ENCODE results near the gene FXYD6. TPM values are rescaled to one million over a fixed set of nuclear protein-coding genes. Genes with fewer than 3 reads are reported as not detected.
A peak's percentile ranks its signal among the peaks of the same experiment; 100 is the strongest.

FXYD6 gene
- total and polyA plus RNA-seq, 2 donors = 24.1 to 25.7 TPM

GRCh38 chr11:117913736-117914397 lies 37.4 kb upstream of the FXYD6 start:
- no peak overlapping the region for H3K4me3 ChIP-seq (ENCODE audit: low read length in 2 of 2)
- H3K9me3 ChIP-seq (ENCODE audit: control insufficient read depth in 2 of 2, insufficient read depth in 1 of 2, low read length in 1 of 2) = no peaks in the 10 kb centered on the region
- peaks cover 0 to 14% of the 10 kb centered on the region in 2 donors for H3K4me1 ChIP-seq (ENCODE audit: control insufficient read depth in 2 of 2, insufficient read depth in 2 of 2, low read length in 2 of 2)
- 98% methylated on average over 9 of the region's 9 CpGs for WGBS
- no peaks in the 10 kb centered on the region for H3K36me3 ChIP-seq (ENCODE audit: control insufficient read depth in 2 of 2, insufficient read depth in 2 of 2, low read length in 1 of 2)
- DNase-seq (ENCODE audit: low read depth in 6 of 9, low spot score in 9 of 9) = no peak
- H3K27me3 ChIP-seq (ENCODE audit: control insufficient read depth in 2 of 2, insufficient read depth in 1 of 2, low read length in 1 of 2) = no peaks in the 10 kb centered on the region
- no peak overlapping the region for H3K27ac ChIP-seq (ENCODE audit: low read depth in 1 of 2, low read length in 1 of 2)

GRCh38 chr11:117912497-117912896 lies 36.0 kb upstream of the FXYD6 start:
- WGBS = 97% methylated on average over 7 of the region's 7 CpGs
- no peak for DNase-seq (ENCODE audit: low read depth in 6 of 9, low spot score in 9 of 9)
- Histone ChIP-seq H3K4me3 (ENCODE audit: low read length in 2 of 2) (no peak overlapping the region), H3K4me1 (ENCODE audit: control insufficient read depth in 2 of 2, insufficient read depth in 2 of 2, low read length in 2 of 2) (peaks cover 0 to 20% of the 10 kb centered on the region in 2 donors), H3K36me3 (ENCODE audit: control insufficient read depth in 2 of 2, insufficient read depth in 2 of 2, low read length in 1 of 2) (no peaks in the 10 kb centered on the region), H3K27me3 (ENCODE audit: control insufficient read depth in 2 of 2, insufficient read depth in 1 of 2, low read length in 1 of 2) (no peaks in the 10 kb centered on the region), H3K27ac (ENCODE audit: low read depth in 1 of 2, low read length in 1 of 2) (no peak overlapping the region), H3K9me3 (ENCODE audit: control insufficient read depth in 2 of 2, insufficient read depth in 1 of 2, low read length in 1 of 2) (no peaks in the 10 kb centered on the region)

- no peaks in the 10 kb centered on the region for H3K36me3 ChIP-seq (ENCODE audit: control insufficient read depth in 2 of 2, insufficient read depth in 2 of 2, low read length in 1 of 2)
- no peaks in the 10 kb centered on the region for H3K27me3 ChIP-seq (ENCODE audit: control insufficient read depth in 2 of 2, insufficient read depth in 1 of 2, low read length in 1 of 2)
- peaks cover 0 to 25% of the 10 kb centered on the region in 2 donors for H3K4me1 ChIP-seq (ENCODE audit: control insufficient read depth in 2 of 2, insufficient read depth in 2 of 2, low read length in 2 of 2)
- no peaks in the 10 kb centered on the region for H3K9me3 ChIP-seq (ENCODE audit: control insufficient read depth in 2 of 2, insufficient read depth in 1 of 2, low read length in 1 of 2)
- H3K4me3 ChIP-seq (ENCODE audit: low read length in 2 of 2) = no peak overlapping the region
- DNase-seq (ENCODE audit: low read depth in 6 of 9, low spot score in 9 of 9) = no peak
- 98% methylated on average over 3 of the region's 3 CpGs for WGBS
- no peak overlapping the region for H3K27ac ChIP-seq (ENCODE audit: low read depth in 1 of 2, low read length in 1 of 2)
Measured at GRCh38 chr11:117911694-117912093, 35.2 kb upstream of the FXYD6 start.

GRCh38 chr11:117910941-117911655 lies 34.6 kb upstream of the FXYD6 start:
- H3K36me3 ChIP-seq (ENCODE audit: control insufficient read depth in 2 of 2, insufficient read depth in 2 of 2, low read length in 1 of 2) = no peaks in the 10 kb centered on the region
- WGBS = 52% methylated on average over 12 of the region's 12 CpGs
- no peak overlapping the region for H3K4me3 ChIP-seq (ENCODE audit: low read length in 2 of 2)
- DNase-seq (ENCODE audit: low read depth in 6 of 9, low spot score in 9 of 9) = peak in 1 of 9 donors; percentile 33
- no peaks in the 10 kb centered on the region for H3K27me3 ChIP-seq (ENCODE audit: control insufficient read depth in 2 of 2, insufficient read depth in 1 of 2, low read length in 1 of 2)
- no peaks in the 10 kb centered on the region for H3K9me3 ChIP-seq (ENCODE audit: control insufficient read depth in 2 of 2, insufficient read depth in 1 of 2, low read length in 1 of 2)
- H3K27ac ChIP-seq (ENCODE audit: low read depth in 1 of 2, low read length in 1 of 2) = no peak overlapping the region
- peaks cover 0 to 25% of the 10 kb centered on the region in 2 donors for H3K4me1 ChIP-seq (ENCODE audit: control insufficient read depth in 2 of 2, insufficient read depth in 2 of 2, low read length in 2 of 2)

GRCh38 chr11:117910525-117910924 lies 34.1 kb upstream of the FXYD6 start:
- no peak overlapping the region for H3K4me3 ChIP-seq (ENCODE audit: low read length in 2 of 2)
- peaks cover 0 to 24% of the 10 kb centered on the region in 2 donors for H3K4me1 ChIP-seq (ENCODE audit: control insufficient read depth in 2 of 2, insufficient read depth in 2 of 2, low read length in 2 of 2)
- WGBS = 97% methylated on average over 4 of the region's 4 CpGs
- no peaks in the 10 kb centered on the region for H3K36me3 ChIP-seq (ENCODE audit: control insufficient read depth in 2 of 2, insufficient read depth in 2 of 2, low read length in 1 of 2)
- no peak overlapping the region for H3K27ac ChIP-seq (ENCODE audit: low read depth in 1 of 2, low read length in 1 of 2)
- no peaks in the 10 kb centered on the region for H3K9me3 ChIP-seq (ENCODE audit: control insufficient read depth in 2 of 2, insufficient read depth in 1 of 2, low read length in 1 of 2)
- DNase-seq (ENCODE audit: low read depth in 6 of 9, low spot score in 9 of 9) = no peak
- no peaks in the 10 kb centered on the region for H3K27me3 ChIP-seq (ENCODE audit: control insufficient read depth in 2 of 2, insufficient read depth in 1 of 2, low read length in 1 of 2)

- H3K4me3 ChIP-seq (ENCODE audit: low read length in 2 of 2) = no peak overlapping the region
- no peaks in the 10 kb centered on the region for H3K9me3 ChIP-seq (ENCODE audit: control insufficient read depth in 2 of 2, insufficient read depth in 1 of 2, low read length in 1 of 2)
- 95% methylated on average over 20 of the region's 20 CpGs for WGBS
- H3K4me1 ChIP-seq (ENCODE audit: control insufficient read depth in 2 of 2, insufficient read depth in 2 of 2, low read length in 2 of 2) = peaks cover 0 to 17% of the 10 kb centered on the region in 2 donors
- DNase-seq (ENCODE audit: low read depth in 6 of 9, low spot score in 9 of 9) = no peak
- no peaks in the 10 kb centered on the region for H3K27me3 ChIP-seq (ENCODE audit: control insufficient read depth in 2 of 2, insufficient read depth in 1 of 2, low read length in 1 of 2)
- H3K27ac ChIP-seq (ENCODE audit: low read depth in 1 of 2, low read length in 1 of 2) = no peak overlapping the region
- H3K36me3 ChIP-seq (ENCODE audit: control insufficient read depth in 2 of 2, insufficient read depth in 2 of 2, low read length in 1 of 2) = no peaks in the 10 kb centered on the region
Measured at GRCh38 chr11:117909611-117910382, 33.3 kb upstream of the FXYD6 start.

DNA sequence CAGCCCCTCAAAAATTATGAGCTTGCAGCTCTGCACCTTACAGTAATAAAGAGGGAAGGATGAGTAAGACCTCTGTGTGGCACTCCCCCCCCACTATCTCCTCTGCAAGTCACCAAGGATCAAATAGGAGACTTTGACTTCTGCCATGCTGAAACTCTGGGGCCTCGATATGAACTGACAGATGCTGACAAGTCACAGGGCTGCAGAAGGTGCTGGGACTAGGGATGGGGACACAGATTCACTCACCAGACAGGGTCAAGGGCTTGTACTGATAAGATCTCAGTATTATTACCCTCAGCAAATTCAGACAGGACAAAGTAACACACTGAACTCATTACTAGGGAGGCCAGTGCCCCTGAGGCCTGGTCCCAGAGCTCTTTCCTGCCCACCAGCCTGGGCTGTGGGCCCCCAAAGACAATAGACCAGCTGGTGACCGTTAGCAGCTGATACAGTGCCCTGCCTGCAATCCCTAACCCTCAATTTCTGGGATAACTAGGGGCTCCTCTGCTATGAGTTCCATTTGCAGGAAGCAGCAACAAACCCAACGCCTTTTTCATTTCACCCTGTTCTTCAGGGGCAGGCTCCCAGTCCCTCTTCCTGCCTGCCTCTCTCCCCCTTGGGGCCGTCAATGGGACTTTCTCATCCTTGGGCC lies 32.6 kb upstream of the FXYD6 start:
- Histone ChIP-seq H3K4me3 (ENCODE audit: low read length in 2 of 2) (no peak overlapping the region), H3K27ac (ENCODE audit: low read depth in 1 of 2, low read length in 1 of 2) (no peak overlapping the region), H3K27me3 (ENCODE audit: control insufficient read depth in 2 of 2, insufficient read depth in 1 of 2, low read length in 1 of 2) (no peaks in the 10 kb centered on the region), H3K9me3 (ENCODE audit: control insufficient read depth in 2 of 2, insufficient read depth in 1 of 2, low read length in 1 of 2) (no peaks in the 10 kb centered on the region), H3K4me1 (ENCODE audit: control insufficient read depth in 2 of 2, insufficient read depth in 2 of 2, low read length in 2 of 2) (peaks cover 0 to 11% of the 10 kb centered on the region in 2 donors), H3K36me3 (ENCODE audit: control insufficient read depth in 2 of 2, insufficient read depth in 2 of 2, low read length in 1 of 2) (no peaks in the 10 kb centered on the region)
- DNase-seq (ENCODE audit: low read depth in 6 of 9, low spot score in 9 of 9) = no peak
- WGBS = 94% methylated on average over 4 of the region's 4 CpGs

- Histone ChIP-seq H3K36me3 (ENCODE audit: control insufficient read depth in 2 of 2, insufficient read depth in 2 of 2, low read length in 1 of 2) (no peaks in the 10 kb centered on the region), H3K27me3 (ENCODE audit: control insufficient read depth in 2 of 2, insufficient read depth in 1 of 2, low read length in 1 of 2) (no peaks in the 10 kb centered on the region), H3K4me3 (ENCODE audit: low read length in 2 of 2) (no peak overlapping the region), H3K4me1 (ENCODE audit: control insufficient read depth in 2 of 2, insufficient read depth in 2 of 2, low read length in 2 of 2) (peaks cover 0 to 11% of the 10 kb centered on the region in 2 donors), H3K27ac (ENCODE audit: low read depth in 1 of 2, low read length in 1 of 2) (no peak overlapping the region), H3K9me3 (ENCODE audit: control insufficient read depth in 2 of 2, insufficient read depth in 1 of 2, low read length in 1 of 2) (no peaks in the 10 kb centered on the region)
- WGBS = 91% methylated on average over 17 of the region's 17 CpGs
- no peak for DNase-seq (ENCODE audit: low read depth in 6 of 9, low spot score in 9 of 9)
Measured at GRCh38 chr11:117908109-117908895, 31.8 kb upstream of the FXYD6 start.

Data from thymus (tissue), 11 donors.